ENCODE data around the gene TOMM40L.

- no peak for TF ChIP-seq CTCF (IDR thresholded peaks at IDR 0.05)
- TF ChIP-seq POLR2A (IDR thresholded peaks at IDR 0.05) = no peak
Observed at GRCh38 chr1:161225178-161225533, 704 bp upstream of the TOMM40L start.

Data from uterus (tissue), 2 donors.